ENCODE results near the gene MGMT. TPM values are rescaled to one million over a fixed set of nuclear protein-coding genes. Genes with fewer than 3 reads are reported as not detected.
A peak's percentile ranks its signal among the peaks of the same experiment; 100 is the strongest.

Gene MGMT
- total RNA-seq, 2 donors from 2014 or later = 28.6 to 33.7 TPM

GRCh38 chr10:129462257-129462795, 4.7 kb upstream of the MGMT start:
- TF ChIP-seq, protein P1, sequence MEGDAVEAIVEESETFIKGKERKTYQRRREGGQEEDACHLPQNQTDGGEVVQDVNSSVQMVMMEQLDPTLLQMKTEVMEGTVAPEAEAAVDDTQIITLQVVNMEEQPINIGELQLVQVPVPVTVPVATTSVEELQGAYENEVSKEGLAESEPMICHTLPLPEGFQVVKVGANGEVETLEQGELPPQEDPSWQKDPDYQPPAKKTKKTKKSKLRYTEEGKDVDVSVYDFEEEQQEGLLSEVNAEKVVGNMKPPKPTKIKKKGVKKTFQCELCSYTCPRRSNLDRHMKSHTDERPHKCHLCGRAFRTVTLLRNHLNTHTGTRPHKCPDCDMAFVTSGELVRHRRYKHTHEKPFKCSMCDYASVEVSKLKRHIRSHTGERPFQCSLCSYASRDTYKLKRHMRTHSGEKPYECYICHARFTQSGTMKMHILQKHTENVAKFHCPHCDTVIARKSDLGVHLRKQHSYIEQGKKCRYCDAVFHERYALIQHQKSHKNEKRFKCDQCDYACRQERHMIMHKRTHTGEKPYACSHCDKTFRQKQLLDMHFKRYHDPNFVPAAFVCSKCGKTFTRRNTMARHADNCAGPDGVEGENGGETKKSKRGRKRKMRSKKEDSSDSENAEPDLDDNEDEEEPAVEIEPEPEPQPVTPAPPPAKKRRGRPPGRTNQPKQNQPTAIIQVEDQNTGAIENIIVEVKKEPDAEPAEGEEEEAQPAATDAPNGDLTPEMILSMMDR (conservative IDR thresholded peaks at IDR 0.05) = no peak
- Histone ChIP-seq H3K9me3 (ENCODE audit: control insufficient read depth, low read length) (no peaks in the 10 kb centered on the region), H3K9ac (ENCODE audit: extremely low read depth, low read length, poor library complexity, severe bottlenecking) (no peak overlapping the region), H3K4me1 (ENCODE audit: control insufficient read depth, insufficient read depth, low read length) (no peaks in the 10 kb centered on the region), H3K27me3 (ENCODE audit: control insufficient read depth, insufficient read depth, low read length, poor library complexity, severe bottlenecking) (no peaks in the 10 kb centered on the region), H3K4me3 (ENCODE audit: low read length) (no peak overlapping the region), H3K36me3 (ENCODE audit: control insufficient read depth, insufficient read depth, low read length) (no peaks in the 10 kb centered on the region), H3K27ac (ENCODE audit: low read depth, low read length) (no peak overlapping the region)
- Mint-ChIP-seq H3K27me3 (ENCODE audit: insufficient read depth) (peaks cover 10% of the 10 kb centered on the region), H3K4me3 (no peak overlapping the region), H3K4me1 (no peaks in the 10 kb centered on the region), H3K36me3 (ENCODE audit: low read depth) (no peaks in the 10 kb centered on the region), H3K9me3 (no peaks in the 10 kb centered on the region), H3K27ac (no peak overlapping the region)
- whole genome bisulfite sequencing, 2 experiments (ENCODE audit: insufficient coverage in 1 of 2, insufficient read length in 1 of 2) = 93 to 96% methylated on average over 4 to 6 of the region's 6 CpGs
- peak; percentile 26 for DNase-seq

- peaks cover under 1% of the 10 kb centered on the region for H3K36me3 Mint-ChIP-seq (ENCODE audit: low read depth)
- Histone ChIP-seq H3K27me3 (ENCODE audit: control insufficient read depth, insufficient read depth, low read length, poor library complexity, severe bottlenecking) (no peaks in the 10 kb centered on the region), H3K9ac (ENCODE audit: extremely low read depth, low read length, poor library complexity, severe bottlenecking) (no peak overlapping the region), H3K4me1 (ENCODE audit: control insufficient read depth, insufficient read depth, low read length) (no peaks in the 10 kb centered on the region), H3K36me3 (ENCODE audit: control insufficient read depth, insufficient read depth, low read length) (no peaks in the 10 kb centered on the region), H3K9me3 (ENCODE audit: control insufficient read depth, low read length) (no peaks in the 10 kb centered on the region), H3K4me3 (ENCODE audit: low read length) (no peak overlapping the region), H3K27ac (ENCODE audit: low read depth, low read length) (no peak overlapping the region)
- H3K4me1 Mint-ChIP-seq = peaks cover 5% of the 10 kb centered on the region
- TF ChIP-seq, protein P1 (conservative IDR thresholded peaks at IDR 0.05) = no peak
- peaks cover 10% of the 10 kb centered on the region for H3K27me3 Mint-ChIP-seq (ENCODE audit: insufficient read depth)
- 91 to 97% methylated on average over 5 to 8 of the region's 8 CpGs for WGBS, 2 experiments (ENCODE audit: insufficient coverage in 1 of 2, insufficient read length in 1 of 2)
- H3K9me3 Mint-ChIP-seq = no peaks in the 10 kb centered on the region
- H3K27ac Mint-ChIP-seq = no peak overlapping the region
- peak; percentile 55 for DNase-seq
- H3K4me3 Mint-ChIP-seq = no peak overlapping the region
These were observed 2.8 kb upstream of the MGMT start for GRCh38 chr10:129464251-129464650.

DNA sequence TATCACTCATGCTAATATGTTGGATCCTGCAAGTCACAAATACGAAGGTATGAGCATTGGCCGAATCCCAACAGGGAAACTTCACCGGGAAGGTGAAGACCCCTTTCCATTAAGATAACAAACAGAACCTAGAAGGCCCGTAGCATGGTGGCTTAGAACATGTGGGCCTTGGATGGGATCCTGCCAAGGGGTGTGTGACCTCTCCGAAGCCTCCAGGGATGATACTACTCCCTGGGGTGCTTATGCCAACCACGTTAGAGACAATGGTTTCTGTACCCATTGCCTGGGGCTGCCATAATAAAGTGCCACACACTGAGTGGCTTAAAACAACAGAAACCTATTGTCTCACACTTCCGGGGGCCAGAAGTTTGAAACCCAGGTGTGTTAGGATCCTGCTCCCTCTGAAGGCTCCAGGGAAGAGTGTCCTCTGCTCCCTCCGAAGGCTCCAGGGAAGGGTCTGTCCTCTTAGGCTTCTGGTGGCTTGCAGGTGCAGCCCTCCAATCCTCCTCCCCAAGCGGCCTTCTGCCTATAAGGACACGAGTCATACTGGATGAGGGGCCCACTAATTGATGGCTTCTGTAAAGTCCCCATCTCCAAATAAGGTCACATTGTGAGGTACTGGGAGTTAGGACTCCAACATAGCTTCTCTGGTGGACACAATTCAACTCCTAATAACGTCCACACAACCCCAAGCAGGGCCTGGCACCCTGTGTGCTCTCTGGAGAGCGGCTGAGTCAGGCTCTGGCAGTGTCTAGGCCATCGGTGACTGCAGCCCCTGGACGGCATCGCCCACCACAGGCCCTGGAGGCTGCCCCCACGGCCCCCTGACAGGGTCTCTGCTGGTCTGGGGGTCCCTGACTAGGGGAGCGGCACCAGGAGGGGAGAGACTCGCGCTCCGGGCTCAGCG, 992 bp upstream of the MGMT start:
- Mint-ChIP-seq H3K36me3 (ENCODE audit: low read depth) (peaks cover 11% of the 10 kb centered on the region), H3K27ac (no peak overlapping the region), H3K4me1 (peaks cover 5% of the 10 kb centered on the region), H3K4me3 (peak overlapping the region; percentile 63), H3K9me3 (no peaks in the 10 kb centered on the region), H3K27me3 (ENCODE audit: insufficient read depth) (peaks cover 10% of the 10 kb centered on the region)
- Histone ChIP-seq H3K4me3 (ENCODE audit: low read length) (no peak overlapping the region), H3K36me3 (ENCODE audit: control insufficient read depth, insufficient read depth, low read length) (no peaks in the 10 kb centered on the region), H3K27ac (ENCODE audit: low read depth, low read length) (no peak overlapping the region), H3K27me3 (ENCODE audit: control insufficient read depth, insufficient read depth, low read length, poor library complexity, severe bottlenecking) (no peaks in the 10 kb centered on the region), H3K4me1 (ENCODE audit: control insufficient read depth, insufficient read depth, low read length) (no peaks in the 10 kb centered on the region), H3K9ac (ENCODE audit: extremely low read depth, low read length, poor library complexity, severe bottlenecking) (no peak overlapping the region), H3K9me3 (ENCODE audit: control insufficient read depth, low read length) (no peaks in the 10 kb centered on the region)
- peak; percentile 20 for DNase-seq
- TF ChIP-seq, protein P1 (conservative IDR thresholded peaks at IDR 0.05) = no peak
- 95 to 100% methylated on average over 9 to 21 of the region's 21 CpGs for WGBS, 2 experiments (ENCODE audit: insufficient coverage in 1 of 2, insufficient read length in 1 of 2)

All from endodermal cell (in vitro differentiated cells).